Neuron (in vitro differentiated cells): ENCODE results near the gene ZNF723.
"Not testable (repeated sequence)": the region's sequence is repeated elsewhere in the genome, so short reads cannot be mapped to it uniquely, and the experiment has no call there.

Experiments used
- H2AFZ ChIP-seq: one replicate; pipeline ENCODE4 v1.6.1; 2013; ENCODE audit warnings: low read depth, mild to moderate bottlenecking, inconsistent platforms, low read length, moderate library complexity
- H3K27me3 ChIP-seq: one replicate; pipeline ENCODE4 v1.6.1; 2013; ENCODE audit warnings: low read length; ENCODE audit not compliant: insufficient read depth
- H3K36me3 ChIP-seq: one replicate; pipeline ENCODE4 v1.6.1; 2013; ENCODE audit warnings: low read length; ENCODE audit not compliant: insufficient read depth
- H3K4me1 ChIP-seq: one replicate; pipeline ENCODE4 v1.6.1; 2013; ENCODE audit warnings: low read length; ENCODE audit not compliant: insufficient read depth
- H3K4me3 ChIP-seq: 2 replicates; pipeline ENCODE4 v1.5.1; 2013; ENCODE audit warnings: mild to moderate bottlenecking, low read length, moderate library complexity
- H3K9me3 ChIP-seq: one replicate; pipeline ENCODE4 v1.6.1; 2013; ENCODE audit warnings: low read length

ZNF723 gene

GRCh38 chr19:22832031-22832762, at the start of gene ZNF723:
Gene ZNF723 (plus strand): TSS chr19:22832291. CDS start chr19:22832380, 89 bp downstream.
- H3K36me3 ChIP-seq: no peaks in the 10 kb centered on the region
- H3K4me3 ChIP-seq: no peak within 1 kb of the TSS
- no peak within 1 kb of the TSS for H2AFZ ChIP-seq
- no peaks in the 10 kb centered on the region for H3K9me3 ChIP-seq
- no peaks in the 10 kb centered on the region for H3K4me1 ChIP-seq
- H3K27me3 ChIP-seq: no peaks in the 10 kb centered on the region

GRCh38 chr19:22783651-22784410, 48.3 kb upstream of the ZNF723 start, which contains the start of gene ZNF99:
Gene ZNF99 (minus strand): TSS chr19:22784151. CDS start chr19:22784016, 135 bp downstream.
- Histone ChIP-seq H3K9me3 (no peaks in the 10 kb centered on the region), H2AFZ (no peak within 1 kb of the TSS), H3K4me1 (no peaks in the 10 kb centered on the region), H3K4me3 (no peak within 1 kb of the TSS), H3K36me3 (no peaks in the 10 kb centered on the region), H3K27me3 (no peaks in the 10 kb centered on the region)

- not testable (repeated sequence) for H3K9me3 ChIP-seq, H3K4me1 ChIP-seq, H3K27me3 ChIP-seq, H2AFZ ChIP-seq, H3K4me3 ChIP-seq, H3K36me3 ChIP-seq
These were observed 39.2 kb upstream of the ZNF723 start for GRCh38 chr19:22792863-22793262.

- H3K4me3 ChIP-seq: no peak overlapping the region
- no peaks in the 10 kb centered on the region for H3K36me3 ChIP-seq
- H3K4me1 ChIP-seq: no peaks in the 10 kb centered on the region
- H3K9me3 ChIP-seq: no peaks in the 10 kb centered on the region
- H2AFZ ChIP-seq: no peak overlapping the region
- H3K27me3 ChIP-seq: no peaks in the 10 kb centered on the region
These were observed 35.1 kb upstream of the ZNF723 start for GRCh38 chr19:22797040-22797439.

GRCh38 chr19:22806418-22806817, 25.7 kb upstream of the ZNF723 start:
- H3K4me1 ChIP-seq: no peaks in the 10 kb centered on the region
- H3K4me3 ChIP-seq: no peak overlapping the region
- H2AFZ ChIP-seq: no peak overlapping the region
- no peaks in the 10 kb centered on the region for H3K36me3 ChIP-seq
- no peaks in the 10 kb centered on the region for H3K27me3 ChIP-seq
- H3K9me3 ChIP-seq: peaks cover 5% of the 10 kb centered on the region

GRCh38 chr19:22807061-22807835, 24.8 kb upstream of the ZNF723 start:
- Histone ChIP-seq H3K27me3 (no peaks in the 10 kb centered on the region), H3K4me1 (no peaks in the 10 kb centered on the region), H3K9me3 (peaks cover 5% of the 10 kb centered on the region), H2AFZ (no peak overlapping the region), H3K4me3 (no peak overlapping the region), H3K36me3 (no peaks in the 10 kb centered on the region)

GRCh38 chr19:22814124-22814523, 18.0 kb upstream of the ZNF723 start:
- H3K36me3 ChIP-seq: no peaks in the 10 kb centered on the region
- no peaks in the 10 kb centered on the region for H3K4me1 ChIP-seq
- H3K27me3 ChIP-seq: no peaks in the 10 kb centered on the region
- H3K4me3 ChIP-seq: no peak overlapping the region
- no peaks in the 10 kb centered on the region for H3K9me3 ChIP-seq
- H2AFZ ChIP-seq: no peak overlapping the region

- no peak overlapping the region for H2AFZ ChIP-seq
- H3K4me1 ChIP-seq: no peaks in the 10 kb centered on the region
- H3K27me3 ChIP-seq: no peaks in the 10 kb centered on the region
- no peaks in the 10 kb centered on the region for H3K9me3 ChIP-seq
- no peak overlapping the region for H3K4me3 ChIP-seq
- no peaks in the 10 kb centered on the region for H3K36me3 ChIP-seq
These were observed 880 bp upstream of the ZNF723 start for GRCh38 chr19:22831211-22831610.

GRCh38 chr19:22857713-22858320, 25.7 kb downstream of the ZNF723 start:
- H3K9me3 ChIP-seq, H2AFZ ChIP-seq, H3K36me3 ChIP-seq, H3K27me3 ChIP-seq, H3K4me1 ChIP-seq, H3K4me3 ChIP-seq: not testable (repeated sequence)

- Histone ChIP-seq H3K9me3 (no peaks in the 10 kb centered on the region), H3K36me3 (no peaks in the 10 kb centered on the region), H3K27me3 (no peaks in the 10 kb centered on the region), H3K4me1 (no peaks in the 10 kb centered on the region), H2AFZ (no peak overlapping the region), H3K4me3 (no peak overlapping the region)
These were observed 50.7 kb downstream of the ZNF723 start for GRCh38 chr19:22882797-22883196.

- Histone ChIP-seq H2AFZ (no peak overlapping the region), H3K27me3 (no peaks in the 10 kb centered on the region), H3K9me3 (no peaks in the 10 kb centered on the region), H3K36me3 (no peaks in the 10 kb centered on the region), H3K4me3 (no peak overlapping the region), H3K4me1 (no peaks in the 10 kb centered on the region)
These were observed 61.8 kb downstream of the ZNF723 start for GRCh38 chr19:22893855-22894270.

GRCh38 chr19:22901431-22902130, 69.5 kb downstream of the ZNF723 start:
- no peak overlapping the region for H2AFZ ChIP-seq
- H3K27me3 ChIP-seq: no peaks in the 10 kb centered on the region
- no peaks in the 10 kb centered on the region for H3K9me3 ChIP-seq
- no peak overlapping the region for H3K4me3 ChIP-seq
- no peaks in the 10 kb centered on the region for H3K4me1 ChIP-seq
- H3K36me3 ChIP-seq: no peaks in the 10 kb centered on the region
